Fibroblast of the aortic adventitia (primary cell): ENCODE measurements around the gene BRD3. TPM values are rescaled to one million over a fixed set of nuclear protein-coding genes. Genes with fewer than 3 reads are reported as not detected.
"Not testable (repeated sequence)": the region's sequence is repeated elsewhere in the genome, so short reads cannot be mapped to it uniquely, and the experiment has no call there.

Experiments
- DNase-seq: peaks from one replicate; pipeline ENCODE4 v3.0.0-alpha.2; 2010; ENCODE audit warnings: low read depth
- H3K4me3 ChIP-seq: 2 replicates; pipeline ENCODE4 v1.5.1; 2011; ENCODE audit warnings: low read depth, mild to moderate bottlenecking, control low read depth, low read length, moderate library complexity
- total RNA-seq: library from RNA; depleted of rRNA; stranded (reverse); fragments of >200 nt; gene quantifications from 2 replicates; pipeline ENCODE4 v1.2.3, GENCODE V29; 2012; ENCODE audit warnings: low replicate concordance
- TF ChIP-seq, protein P1 (sequence below): IDR thresholded peaks from 2 replicates; pipeline ENCODE4 v1.5.1; 2011; ENCODE audit warnings: mild to moderate bottlenecking, low read length, control low read depth, inconsistent platforms; ENCODE audit not compliant: insufficient read depth

Gene BRD3
- total RNA-seq, 1 donor, result 7.4 TPM

DNA sequence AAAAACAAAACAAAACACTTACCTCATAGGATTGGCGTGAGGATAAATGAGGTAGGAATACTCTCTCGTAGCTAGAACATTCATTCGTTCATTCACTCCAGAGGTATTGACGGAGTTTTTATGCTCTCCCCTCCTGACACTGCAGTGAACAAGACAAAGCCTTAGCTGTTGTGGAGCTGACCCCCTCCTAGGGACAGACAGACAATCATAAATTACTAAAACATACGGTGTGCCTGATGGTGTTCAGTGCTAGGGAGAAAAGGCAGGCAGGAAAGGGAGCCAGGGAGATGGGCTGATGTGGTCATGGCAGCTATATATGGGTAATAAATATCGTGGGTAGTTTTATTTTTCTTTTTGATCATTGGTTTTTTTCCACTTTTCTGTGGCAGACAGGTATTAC lies 5.7 kb upstream of the BRD3 start:
- no peak for DNase-seq

DNA sequence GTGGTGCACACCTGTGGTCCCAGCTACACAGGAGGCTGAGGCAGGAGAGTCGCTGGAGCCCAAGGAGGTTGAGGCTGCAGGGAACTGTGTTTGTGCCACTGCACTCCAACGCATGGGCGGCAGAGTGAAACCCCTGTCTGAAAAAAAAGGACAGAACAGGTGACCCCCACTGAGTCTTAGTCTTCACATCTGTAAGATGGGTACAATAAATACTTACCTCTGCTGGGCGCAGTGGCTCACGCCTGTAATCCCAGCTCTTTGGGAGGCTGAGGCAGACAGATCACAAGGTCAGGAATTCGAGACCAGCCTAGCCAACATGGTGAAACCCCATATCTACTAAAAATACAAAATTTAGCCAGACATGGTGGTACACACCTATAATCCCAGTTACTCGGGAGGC lies 4.9 kb upstream of the BRD3 start:
- DNase-seq, result not testable (repeated sequence)

More for the DNA sequence above, 5.7 kb upstream of the BRD3 start:
- H3K4me3 ChIP-seq, result no peak overlapping the region
- TF ChIP-seq, protein P1, sequence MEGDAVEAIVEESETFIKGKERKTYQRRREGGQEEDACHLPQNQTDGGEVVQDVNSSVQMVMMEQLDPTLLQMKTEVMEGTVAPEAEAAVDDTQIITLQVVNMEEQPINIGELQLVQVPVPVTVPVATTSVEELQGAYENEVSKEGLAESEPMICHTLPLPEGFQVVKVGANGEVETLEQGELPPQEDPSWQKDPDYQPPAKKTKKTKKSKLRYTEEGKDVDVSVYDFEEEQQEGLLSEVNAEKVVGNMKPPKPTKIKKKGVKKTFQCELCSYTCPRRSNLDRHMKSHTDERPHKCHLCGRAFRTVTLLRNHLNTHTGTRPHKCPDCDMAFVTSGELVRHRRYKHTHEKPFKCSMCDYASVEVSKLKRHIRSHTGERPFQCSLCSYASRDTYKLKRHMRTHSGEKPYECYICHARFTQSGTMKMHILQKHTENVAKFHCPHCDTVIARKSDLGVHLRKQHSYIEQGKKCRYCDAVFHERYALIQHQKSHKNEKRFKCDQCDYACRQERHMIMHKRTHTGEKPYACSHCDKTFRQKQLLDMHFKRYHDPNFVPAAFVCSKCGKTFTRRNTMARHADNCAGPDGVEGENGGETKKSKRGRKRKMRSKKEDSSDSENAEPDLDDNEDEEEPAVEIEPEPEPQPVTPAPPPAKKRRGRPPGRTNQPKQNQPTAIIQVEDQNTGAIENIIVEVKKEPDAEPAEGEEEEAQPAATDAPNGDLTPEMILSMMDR, result no peak

DNA sequence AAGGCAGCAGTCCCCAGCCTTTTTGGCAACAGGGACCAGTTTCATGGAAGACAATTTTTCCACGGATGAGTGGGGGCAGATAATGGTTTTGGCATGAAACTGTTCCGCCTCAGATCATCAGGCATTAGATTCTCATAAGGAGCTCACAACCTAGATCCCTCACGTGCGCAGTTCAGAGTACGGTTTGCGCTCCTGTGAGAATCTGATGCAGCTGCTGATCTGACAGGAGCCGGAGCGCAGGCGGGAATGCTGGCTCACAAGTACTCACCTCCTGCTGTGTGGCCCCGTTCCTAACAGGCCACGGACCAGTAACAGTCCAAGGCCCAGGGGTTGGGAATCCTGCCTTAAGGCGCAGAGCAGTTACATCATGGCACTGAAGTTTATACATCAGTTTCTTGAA lies 3.3 kb upstream of the BRD3 start:
- DNase-seq, result no peak
- TF ChIP-seq, protein P1, result no peak
- no peak overlapping the region for H3K4me3 ChIP-seq

More for the DNA sequence above, 4.9 kb upstream of the BRD3 start:
- H3K4me3 ChIP-seq, result not testable (repeated sequence)

DNA sequence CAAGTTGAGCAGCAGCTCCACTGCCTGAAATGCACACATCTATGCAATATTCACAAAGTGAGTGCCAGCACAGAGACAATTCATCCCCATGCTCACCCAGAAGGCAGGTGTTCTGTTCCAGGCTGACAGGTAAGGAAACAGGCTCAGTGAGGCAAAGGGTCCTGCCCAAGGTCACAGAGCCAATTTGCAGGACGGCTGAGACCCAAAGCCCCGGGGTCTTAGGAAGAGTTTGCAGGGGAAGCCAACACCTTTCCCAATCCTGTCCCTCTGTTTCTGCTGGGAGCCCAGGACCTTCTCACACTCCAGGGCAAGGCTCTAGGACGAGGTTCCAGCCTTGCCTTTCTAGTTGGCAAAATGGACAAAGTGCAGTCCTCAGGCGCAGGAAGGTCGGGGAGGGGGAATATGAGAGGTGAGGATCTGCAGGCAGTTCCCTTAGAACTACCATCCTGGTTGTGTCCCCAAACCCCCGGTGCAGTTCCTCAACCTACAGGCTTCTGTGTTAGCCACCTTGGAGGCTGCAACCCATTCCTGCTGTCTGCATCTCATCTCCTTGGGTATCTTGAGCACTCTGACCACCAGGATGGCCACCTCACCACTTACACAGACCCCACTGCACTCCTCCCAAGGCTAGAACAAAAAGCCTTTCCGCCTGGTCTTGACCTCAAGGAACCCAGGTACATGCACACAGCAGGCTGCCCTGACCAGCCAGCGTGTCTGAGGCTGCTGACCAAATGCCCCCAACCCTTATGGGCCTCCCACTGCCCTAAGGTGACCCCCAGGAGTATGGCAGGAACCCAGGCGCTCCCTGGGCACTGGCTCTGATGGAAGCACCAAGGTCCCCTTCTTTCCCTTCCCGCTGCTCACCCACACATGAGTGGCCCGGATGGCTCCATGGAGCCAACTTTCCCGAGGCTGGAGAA lies 1.9 kb upstream of the BRD3 start:
- TF ChIP-seq, protein P1, result no peak
- no peak overlapping the region for H3K4me3 ChIP-seq
- no peak for DNase-seq

DNA sequence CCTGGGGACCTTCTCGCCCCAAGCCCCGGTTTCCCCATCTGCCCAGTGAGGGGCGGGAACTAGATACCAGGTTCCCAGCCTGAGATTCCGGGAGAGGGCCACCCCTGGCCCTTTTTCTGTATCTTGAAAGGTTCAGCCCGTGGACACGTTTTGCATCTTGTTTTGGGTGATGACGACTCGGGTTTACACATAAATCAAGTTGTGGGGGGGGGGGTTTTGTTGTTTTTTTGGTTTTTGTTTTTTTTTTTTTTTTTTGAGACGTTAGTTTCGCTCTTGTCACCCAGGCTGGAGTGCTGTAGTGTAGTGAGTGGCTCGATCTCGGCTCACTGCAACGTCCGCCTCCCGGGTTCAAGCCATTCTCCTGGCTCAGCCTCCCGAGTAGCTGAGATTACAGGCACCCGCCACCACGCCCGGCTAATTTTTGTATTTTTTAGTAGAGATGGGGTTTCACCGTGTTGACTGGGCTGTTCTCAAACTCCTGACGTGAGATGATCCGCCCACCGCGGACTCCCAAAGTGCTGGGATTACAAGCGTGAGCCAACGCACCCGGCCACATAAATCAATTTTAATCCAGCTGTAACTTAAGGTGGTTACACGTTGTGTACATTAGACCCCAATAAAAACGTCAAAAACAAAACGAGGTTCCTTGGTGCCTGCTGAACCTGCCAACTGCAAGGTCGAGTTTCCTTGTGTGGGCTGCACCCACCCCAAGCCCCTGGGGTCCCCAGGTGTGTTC lies 1.1 kb upstream of the BRD3 start:
- TF ChIP-seq, protein P1, result no peak
- no peak for DNase-seq

DNA sequence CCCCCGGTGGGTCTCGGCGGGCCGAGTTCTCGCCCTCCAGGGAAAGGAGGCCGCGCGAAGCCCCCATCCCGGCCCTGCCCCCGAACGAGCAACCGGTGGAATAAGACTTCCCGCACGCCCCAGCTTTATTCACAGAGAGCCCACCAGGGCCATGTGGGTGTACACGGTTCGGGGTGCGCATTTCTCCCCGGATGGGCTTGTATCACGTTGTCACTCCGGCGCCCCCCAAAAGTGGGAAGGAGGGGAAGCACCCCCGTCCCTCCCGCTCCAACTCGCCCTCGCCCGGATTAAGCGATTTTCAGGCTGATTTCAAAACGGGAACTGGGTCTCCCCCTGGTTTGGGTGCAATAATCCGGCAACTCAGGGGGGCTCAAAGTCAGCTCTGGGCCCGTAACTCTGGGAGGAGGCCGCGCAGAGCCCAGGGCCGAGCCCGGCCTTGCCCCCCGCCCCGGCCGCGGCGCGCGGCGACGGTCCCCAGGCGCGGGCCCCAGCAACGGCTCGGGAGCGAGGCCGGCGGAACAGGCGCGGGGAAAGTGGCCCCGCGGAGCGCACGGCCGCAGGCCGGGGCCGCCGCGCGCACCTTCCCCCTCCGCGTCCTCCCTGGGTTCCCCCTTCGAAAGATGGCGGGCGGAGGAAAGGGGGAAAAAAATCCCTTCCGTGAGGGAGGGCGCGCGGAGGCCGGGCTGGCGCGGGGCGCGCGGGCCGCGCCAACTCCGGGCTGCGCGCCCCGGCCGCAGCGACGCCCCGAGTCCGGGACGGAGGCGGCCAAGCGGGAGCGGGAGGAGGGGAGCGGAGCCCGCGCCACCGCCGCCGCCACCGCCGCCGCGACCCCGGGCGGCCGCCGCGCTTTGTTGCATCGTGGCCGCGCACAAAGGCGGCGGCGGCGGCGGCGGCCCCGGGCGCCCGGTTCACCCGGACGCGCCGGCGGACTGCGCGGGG lies 644 bp downstream of the BRD3 start:
- H3K4me3 ChIP-seq, result peak overlapping the region; percentile 79
- TF ChIP-seq, protein P1, result no peak
- DNase-seq, result peak; percentile 19

More for the DNA sequence above, 1.1 kb upstream of the BRD3 start:
- peak overlapping the region; percentile 75 for H3K4me3 ChIP-seq
